ENCODE measurements around the gene FLVCR2.

FLVCR2 gene

DNA sequence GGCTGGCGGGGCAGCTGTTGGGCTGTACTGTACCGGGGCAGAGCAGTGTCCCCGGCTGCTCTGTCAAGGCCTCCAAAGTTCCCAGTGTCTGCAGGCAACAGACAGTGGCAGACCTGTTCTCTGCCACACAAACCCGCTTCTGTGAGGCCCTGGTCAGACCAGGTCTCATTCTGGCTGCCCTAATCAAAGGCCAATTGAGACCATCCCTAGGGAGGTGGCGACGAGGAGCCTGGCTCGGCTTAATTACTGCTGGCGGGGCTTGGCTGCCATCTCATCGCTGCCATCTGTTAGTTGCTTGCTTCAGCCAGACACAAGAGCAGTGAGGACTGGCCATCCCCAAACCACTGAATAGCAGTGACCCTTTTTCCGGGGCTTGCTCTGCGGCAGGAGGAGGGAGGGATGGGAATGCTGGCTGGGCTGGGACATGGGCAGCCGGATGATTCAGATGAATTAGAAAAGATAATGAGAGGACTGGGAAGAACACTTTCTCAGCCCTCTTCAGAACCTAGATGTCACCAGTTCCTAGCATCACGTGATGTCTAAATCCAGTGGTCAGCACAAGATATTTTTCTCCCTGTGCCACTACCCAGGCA, 57.8 kb downstream of the FLVCR2 start:
- no peak for DNase-seq

DNA sequence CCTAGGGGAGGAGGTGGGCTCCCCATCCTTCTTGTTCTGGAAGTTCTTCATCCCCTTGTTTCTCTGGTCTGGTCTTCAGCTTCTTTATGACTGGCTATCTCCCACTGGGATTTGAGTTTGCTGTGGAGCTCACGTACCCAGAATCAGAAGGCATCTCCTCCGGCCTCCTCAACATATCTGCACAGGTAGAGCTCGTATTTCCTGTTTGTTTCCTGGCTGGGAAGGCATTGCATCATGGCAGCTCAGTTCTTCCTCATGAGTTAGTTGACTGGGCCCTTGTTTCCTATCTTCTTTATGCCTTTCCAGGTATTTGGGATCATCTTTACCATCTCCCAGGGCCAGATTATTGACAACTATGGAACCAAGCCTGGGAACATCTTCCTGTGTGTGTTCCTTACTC, 62.5 kb downstream of the FLVCR2 start:
- no peak for DNase-seq

DNA sequence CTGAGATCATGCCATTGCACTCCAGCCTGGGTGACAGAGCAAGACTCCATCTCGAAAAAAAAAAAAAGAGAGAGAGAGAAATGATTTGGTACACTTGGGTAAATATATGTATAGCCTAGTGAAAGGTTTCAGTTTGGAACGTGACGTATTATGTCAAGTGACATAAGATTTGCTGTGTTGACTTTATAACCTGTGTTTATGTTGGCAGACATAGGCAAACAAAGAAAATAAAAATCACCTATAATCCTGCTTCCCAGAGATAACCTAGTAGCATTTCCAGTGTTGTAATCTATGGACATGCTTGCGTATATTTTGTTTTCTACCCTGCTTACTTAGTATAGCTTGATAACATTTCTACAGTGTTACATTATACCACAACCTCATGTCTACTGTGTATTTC, 65.6 kb downstream of the FLVCR2 start:
- DNase-seq: no peak

DNA sequence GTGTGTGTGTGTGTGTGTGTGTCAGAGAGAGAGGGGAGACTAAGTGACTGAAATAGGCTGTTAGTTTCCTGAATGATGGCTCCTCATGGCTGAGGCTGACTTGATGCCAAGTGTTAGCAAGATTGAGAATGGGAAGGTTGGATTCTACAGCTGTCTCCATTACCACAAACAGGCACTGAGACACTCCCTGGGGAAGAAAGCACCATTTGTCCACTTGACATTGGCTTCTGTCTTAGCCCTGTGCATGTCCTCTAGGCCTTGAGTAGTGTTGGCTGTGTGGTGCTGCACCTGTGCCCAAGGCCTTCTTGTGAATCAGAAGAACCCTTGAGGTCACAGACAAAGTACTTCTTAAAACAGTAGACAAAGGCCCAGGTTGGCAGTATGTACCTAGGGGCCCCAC, 66.6 kb downstream of the FLVCR2 start:
- DNase-seq: no peak

DNA sequence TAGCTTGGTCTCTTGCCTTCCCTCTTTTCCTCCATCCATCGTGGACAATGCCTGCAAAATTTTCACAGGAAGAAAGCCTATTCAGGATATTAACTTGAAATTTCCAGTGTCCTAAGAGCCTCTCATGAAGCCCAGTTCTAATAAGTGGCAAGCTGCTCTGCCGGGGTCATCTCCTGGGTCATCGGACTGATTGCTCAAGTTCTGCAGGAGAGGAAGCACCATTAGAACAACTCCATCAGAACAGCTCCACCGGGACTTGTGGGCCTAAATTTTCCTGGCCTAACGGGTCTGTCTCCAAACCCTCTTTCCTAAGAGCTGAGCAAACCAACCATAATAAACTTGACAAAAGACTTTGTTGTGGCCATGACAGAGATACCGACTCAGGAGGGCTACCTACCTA, 68.3 kb downstream of the FLVCR2 start:
- DNase-seq: no peak

DNA sequence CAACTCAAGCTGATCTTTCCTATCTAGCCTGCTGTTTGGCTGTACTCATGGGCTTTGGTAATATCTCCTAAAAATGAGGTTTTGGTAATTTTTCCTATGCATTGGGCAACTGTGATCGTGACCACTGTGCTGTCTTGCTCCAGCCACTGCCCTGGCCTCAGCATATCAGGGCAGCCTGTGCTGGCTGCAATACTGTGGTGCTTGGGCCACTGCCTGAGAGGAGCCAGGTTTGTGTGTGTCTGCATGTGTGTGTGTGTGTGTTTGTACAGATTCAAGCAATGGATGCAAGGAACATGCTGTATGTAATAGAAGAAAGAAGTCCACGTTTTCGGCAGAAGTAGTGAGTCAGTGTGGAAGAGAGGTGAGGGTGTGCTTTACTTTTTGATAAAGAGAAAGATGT, 69.2 kb downstream of the FLVCR2 start:
- no peak for DNase-seq

DNA sequence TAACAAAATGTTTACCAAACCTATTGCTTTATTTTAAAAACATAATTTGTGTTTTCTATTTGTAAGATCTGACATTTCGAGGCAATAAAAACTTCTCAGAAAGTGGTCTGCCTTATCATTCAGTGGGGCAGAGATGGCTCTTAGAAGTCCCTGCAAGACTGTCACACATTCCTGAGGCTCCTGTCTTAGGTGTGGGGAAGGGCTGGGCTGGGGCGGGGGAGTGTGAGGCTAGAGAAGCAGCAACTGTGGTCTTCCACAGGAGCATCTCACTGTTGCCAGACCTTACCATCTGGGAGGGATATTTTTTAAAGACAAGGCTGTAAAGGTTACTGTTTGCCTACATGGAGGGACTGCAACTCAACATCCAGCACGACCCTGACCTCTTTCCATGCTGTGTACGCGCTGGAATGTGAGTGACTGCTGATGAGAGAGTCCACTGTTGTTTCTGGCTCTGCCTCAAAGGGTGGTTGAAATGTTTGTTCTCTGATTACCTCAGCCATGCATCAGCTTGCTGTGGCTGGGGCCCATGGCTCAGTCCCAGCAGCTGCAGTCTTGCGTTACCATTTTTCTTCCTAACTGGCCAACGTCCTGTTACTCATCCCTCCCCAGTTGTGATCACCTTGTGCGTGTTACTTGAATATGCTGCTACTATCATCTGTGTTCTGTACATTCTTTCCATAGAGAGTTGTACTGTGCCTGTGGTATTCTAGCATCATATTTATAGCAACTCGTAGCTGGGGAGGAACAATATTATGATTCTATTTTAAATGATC, 69.8 kb downstream of the FLVCR2 start:
- no peak for DNase-seq

DNA sequence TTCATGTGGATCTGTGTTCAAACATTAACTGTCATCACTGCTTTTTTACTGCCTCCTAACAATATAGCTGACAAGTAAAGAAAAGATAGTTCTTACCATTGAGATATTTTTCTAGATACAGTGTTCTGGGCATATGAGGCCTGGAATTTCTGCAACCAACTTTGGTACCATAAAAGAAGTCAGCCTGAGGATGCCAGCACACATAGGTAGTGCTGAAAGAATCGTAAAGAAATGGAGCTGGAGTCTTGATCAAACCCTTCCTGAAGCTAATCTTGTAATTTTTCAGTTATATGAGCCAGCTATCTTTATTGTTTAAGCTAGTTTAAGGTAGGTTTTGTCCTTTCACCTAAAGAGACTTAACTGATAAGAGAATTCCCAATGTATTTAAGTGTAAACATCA, 70.9 kb downstream of the FLVCR2 start:
- DNase-seq: no peak

DNA sequence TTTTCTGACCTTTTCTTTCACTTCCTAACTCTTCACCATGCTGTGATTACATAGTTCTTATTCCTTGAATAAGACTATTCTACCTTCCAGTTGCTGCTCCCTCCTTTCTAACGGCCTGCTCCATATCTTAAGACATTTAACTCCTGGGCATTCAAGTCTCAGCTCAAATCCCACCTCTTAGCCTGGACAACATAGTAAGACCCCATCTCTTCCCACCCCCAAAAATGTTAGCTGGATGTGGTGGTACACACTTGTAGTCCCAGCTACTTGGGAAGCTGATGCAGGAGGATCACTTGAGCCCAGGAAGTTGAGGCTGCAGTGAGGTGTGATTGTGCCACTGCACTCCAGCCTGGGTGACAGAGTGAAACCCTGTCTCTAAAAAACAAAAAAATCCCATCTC, 71.4 kb downstream of the FLVCR2 start:
- DNase-seq: no peak

DNA sequence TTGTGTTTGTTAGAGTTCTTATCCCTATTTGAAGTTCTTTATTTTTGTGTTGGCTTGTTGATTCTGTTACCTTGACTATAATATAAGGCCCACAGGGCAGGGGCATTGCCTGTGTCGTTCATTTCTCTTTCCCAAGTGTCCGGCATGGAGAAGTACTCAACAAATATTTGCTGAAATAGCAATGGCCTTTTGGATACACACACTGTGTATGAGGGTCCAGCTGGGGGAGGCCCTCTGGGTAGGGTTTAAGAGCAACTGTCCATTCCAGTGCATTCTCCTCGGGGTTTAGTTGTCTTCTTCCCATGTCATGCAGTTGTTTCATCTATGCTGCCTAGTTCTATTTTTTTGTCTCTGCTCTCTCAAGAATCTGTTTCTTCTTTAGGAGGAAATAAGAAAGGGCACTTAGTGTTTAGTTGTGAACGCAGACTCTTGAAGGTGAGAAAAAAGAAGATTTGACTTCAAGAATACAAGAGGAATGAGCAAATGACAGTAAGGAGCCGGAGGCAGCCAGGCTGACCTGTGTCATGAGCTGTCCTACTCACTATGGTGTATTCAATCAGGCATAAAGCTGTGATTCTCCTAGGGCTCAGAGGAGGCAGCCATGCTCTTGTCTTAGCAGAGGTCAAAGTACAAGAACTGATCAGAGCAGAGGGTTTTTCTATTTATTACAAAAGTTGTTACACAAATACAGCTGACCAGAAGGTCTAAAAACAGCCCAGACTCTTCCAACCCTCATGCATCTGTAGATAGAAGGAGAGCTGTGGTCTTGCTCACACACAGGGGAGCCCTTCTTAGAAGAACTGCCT, 72.0 kb downstream of the FLVCR2 start:
- DNase-seq: no peak

DNA sequence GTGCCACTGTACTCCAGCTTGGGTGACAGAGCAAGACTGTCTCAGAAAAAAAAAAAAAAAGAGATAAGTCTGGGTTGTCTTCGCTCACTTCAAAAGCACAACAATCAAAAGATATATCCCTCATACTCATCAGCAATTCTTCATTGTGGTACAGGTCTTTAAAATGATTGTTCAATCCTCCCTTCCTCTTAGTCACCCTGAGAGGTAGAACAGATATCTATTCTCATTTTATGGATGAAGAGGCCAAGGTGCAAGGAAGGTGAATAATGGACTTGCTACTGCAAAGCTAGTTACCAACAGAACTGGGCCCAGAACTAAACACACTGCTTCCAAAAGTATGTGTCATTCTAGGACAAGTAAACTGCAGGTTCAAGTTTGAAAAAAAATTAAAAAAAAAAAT, 75.1 kb downstream of the FLVCR2 start:
- no peak for DNase-seq

DNA sequence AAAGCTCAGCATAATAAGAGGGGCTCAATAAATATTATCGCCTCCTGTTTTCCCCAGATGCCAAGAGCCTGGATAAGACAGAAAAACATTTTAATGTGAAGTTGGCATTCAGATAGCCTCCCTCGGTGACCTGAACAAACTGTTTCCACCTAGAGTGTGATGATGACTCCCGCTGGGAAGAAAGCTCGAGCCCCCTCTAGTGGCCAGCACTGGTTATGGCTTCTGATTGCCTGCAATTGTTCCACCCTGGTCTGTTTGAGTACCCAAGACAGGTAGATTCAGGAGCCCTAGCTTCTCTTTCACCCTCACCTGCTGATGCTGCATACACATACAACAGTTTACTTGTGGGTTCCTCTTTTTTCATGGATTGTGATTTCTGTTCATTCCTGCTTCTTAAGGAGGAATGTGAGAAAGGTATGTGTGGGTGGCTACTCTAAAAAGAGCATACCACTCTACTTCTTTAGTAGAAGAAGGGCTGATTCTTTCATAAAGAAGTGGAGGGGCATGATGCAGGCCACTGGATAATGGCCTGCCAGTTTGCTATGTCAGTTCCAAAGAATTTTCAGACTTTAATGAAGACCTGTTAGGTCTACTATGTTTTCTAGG, 75.8 kb downstream of the FLVCR2 start:
- peak; percentile 74 to 81 for DNase-seq

DNA sequence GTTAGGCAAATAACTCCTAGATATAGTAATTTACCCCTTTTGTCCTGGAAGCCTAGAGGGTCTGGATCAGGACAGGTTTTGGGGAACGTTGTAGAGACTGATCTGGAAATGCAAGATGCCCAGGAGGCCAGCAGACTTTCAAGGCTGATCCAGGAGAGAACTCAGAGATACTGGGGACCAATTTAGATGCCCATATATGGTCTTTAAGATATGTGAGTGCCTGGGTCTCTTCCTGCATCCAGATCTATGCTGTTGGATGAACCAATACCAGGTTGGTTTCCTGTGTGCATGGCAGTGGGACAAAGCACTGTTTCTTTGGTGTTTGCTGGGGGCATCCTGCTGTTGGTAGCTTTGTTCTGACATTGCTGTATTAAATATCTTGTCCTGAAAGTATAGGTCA, 76.8 kb downstream of the FLVCR2 start:
- DNase-seq: no peak

DNA sequence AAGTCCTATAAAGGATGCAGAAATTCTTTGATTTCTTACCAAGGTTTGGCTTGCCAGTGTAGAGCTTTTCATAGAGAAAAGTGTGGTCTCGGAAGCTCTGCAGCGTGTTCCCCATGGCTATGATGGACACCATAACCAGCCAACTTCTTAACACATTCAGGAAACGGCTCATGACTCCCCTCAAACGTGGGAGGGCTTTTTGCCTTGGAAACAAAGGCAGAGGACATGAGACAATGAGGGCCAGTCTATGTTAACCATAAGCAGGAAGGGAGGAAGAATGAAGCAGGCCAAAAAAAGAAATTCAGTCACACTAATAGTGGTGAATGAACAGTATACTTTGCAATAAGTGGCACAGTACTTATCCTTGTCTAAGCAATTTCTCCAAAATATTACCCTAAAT, 78.9 kb downstream of the FLVCR2 start:
- no peak for DNase-seq

DNA sequence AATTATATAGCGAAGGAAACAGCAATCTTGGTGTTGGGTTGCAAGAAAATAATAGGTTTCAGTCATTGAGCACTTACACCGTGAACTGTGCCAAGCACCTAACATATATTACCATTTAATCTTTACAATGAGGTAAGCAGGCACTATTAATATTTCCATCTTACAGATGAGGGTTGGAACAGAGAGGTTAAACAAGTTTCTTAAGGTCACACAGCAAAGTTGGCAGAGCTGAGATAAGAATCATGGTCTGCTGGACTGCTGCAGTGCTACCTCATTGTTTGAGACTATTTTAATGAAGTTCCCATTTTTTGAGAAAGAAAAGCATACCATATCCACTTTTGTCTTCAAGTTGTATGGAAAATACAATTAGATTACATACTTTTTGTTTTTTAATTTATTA, 80.5 kb downstream of the FLVCR2 start:
- no peak for DNase-seq

DNA sequence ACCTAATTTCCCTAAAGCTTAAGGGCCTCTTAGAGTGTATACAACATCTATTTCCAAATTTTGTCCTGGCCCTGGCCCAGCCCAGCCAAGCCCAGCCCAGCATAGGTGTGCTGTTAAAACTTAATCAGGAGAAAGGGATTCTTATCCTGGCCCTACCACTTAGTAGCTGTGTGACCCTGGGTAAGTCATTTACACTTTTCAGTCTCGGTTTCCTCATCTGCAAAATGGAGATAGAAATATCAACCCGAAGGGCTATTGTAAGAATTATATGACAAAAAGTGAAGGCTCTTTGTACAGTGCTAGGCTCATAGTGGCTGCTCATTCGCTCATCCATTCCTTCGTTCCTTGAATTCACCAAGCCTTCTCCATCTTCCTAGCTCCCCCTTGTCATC, 81.8 kb downstream of the FLVCR2 start:
- no peak for DNase-seq

DNA sequence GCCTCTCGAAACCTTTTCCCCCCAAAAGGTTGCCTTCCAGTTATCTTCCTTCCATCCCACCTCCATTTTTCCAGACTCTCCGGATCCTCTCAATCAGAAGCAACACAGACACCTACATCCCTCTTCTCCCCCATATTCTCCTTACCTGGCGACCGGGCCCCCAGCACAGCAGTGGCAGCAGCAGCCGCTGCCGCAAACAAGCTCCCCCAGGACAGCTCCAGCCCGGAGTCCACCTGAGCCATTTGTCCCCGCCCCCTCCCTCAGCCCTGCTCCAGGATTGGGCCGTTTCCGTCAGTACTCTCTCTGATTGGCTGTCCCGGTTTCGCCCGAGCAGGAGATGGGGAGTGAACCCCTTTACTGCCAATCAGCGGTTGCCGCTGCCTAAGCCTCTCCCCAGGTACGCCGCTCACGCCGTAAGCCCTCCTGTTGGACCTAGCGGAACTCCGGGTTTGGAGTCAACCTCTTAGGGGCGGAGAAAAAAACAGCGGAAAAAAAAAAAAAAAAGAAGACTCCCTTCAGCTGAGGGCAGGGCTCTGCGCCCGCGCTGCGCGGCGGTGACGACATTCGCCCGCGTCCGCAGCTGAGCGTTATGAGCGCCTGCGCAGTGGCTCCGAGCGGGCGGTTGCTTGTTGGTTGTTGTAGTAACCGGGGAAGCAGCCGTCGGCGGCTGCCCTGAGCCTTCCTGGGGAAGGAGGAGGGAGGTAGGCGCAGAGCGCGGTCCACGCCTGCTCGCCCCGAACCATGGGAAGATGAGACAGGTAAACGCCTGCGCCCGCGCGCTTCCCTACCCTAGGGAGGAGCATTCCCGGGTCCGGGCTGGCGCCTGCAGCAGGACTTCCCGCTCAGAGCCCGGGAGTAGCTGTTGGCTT, 82.4 kb downstream of the FLVCR2 start, which contains the start of the genes ERG28 and TTLL5:
Gene ERG28 (minus strand): TSS at position 247 of the 869 bp plus-strand sequence. CDS start 3,374 bp downstream, outside the sequence.
Gene TTLL5 (plus strand): TSS at position 617 of the 869 bp plus-strand sequence. CDS start 1,904 bp downstream, outside the sequence.
- DNase-seq: peak; percentile 95 to 96

DNA sequence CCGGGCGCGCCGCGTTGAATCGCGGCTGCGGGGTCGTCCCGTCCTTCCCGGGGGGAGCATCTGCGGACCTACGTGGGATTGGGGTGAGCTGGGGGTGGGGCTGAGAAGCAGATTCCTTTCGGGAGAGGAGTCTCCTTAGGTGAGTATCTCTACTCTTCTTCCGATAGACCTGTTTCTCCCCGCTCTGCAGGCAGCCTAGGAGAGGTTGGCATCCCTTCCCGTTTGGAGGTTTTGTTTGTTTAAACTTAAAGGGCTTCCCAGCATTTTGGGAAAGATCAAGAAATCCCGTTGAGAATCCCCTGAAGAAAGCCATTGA, 83.0 kb downstream of the FLVCR2 start:
- no peak for DNase-seq

DNA sequence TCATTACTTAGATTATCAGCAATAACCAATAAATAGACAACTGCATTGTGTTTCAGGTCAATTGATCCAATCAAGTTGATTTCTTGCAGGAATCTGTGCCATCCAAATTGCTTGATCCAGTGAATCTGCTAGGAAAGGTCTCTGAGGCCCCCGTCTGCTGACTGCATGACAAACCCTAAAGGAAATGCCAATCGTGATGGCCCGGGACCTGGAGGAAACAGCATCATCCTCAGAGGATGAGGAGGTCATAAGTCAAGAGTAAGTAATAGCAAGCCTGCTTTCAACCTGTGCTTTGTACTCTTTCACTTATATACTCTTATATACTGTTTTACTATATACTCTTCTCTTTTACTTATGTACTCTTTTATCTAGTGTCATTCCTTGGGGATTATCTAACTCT, 84.5 kb downstream of the FLVCR2 start:
- DNase-seq: no peak

DNA sequence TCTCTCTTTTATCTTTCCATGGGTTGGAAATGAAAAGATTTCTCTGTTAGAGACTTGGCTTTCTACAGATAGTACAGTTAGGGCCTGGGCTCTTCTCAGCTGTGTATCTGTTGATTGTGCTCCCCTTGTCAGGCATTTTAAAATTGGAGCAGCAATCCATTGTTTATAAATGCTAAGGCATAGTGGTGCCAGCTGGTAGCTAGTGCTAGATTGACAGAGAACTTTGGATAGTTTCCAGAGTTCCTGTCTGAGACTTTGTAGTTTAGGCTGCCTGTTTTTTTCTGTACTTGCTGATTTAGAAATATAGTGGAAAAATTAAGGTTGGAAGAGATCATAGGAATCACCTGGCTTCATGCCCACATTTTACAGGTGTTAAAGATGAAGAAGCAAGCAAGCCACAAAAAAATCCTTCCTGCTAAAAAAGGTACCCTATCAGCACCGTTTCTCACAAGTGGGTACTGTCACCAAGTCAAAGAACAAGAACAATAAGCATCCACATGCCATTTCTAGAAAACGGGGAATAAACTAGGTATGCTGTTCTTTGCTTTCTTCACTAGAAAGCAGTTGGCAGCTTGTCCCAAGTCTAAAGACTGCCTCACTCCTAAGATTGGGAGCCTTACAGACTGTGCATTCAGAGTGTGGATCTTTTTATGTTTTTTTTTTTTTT, 88.8 kb downstream of the FLVCR2 start:
- no peak for DNase-seq

DNA sequence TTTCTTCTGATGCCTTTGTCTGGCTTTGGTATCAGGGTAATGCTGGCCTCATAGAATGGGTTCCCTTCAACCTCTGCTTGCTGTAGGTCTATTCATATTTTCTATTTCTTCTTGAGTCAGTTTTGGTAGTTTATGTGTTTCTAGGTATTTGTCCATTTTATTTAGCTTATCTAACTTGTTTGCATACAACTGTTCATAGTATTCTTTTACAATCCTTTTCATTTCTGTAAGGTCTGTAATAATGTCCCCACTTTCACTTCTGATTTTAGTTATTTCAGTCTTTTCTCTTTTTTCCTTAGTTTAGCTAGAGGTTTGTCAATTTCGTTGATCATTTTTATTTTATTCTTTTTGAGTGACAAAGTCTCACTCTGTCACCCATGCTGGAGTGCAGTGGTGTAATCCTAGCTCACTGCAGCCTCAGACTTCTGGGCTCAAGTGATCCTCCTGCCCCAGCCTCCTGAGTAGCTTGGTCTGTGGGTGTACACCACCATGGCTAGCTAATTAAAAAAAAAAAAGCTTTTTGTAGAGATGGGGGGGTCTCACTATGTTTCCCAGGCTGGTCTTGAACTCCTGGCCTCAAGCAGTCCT, 94.3 kb downstream of the FLVCR2 start:
- DNase-seq: no peak

All from stimulated activated CD4-positive, alpha-beta T cell treated with anti-CD3 and anti-CD28 coated beads, Interleukin-4, amount 100 ng/mL, for 4 hours (primary cell).